RWPE2 (cell line): ENCODE results near the gene LEPR.

Source experiments
- ATAC-seq: fragments of 200-7000 bp; cut with Tn5 transposase; 3 replicates; pipeline ENCODE4 v1.9.1; 2021; ENCODE audit warnings: low read depth
- DNase-seq: peaks from one replicate; pipeline ENCODE4 v3.0.0-alpha.2; 2020; ENCODE audit warnings: low spot score
- H3K27ac ChIP-seq: fragments of 450-650 bp; 2 replicates; pipeline ENCODE4 v1.5.1; 2017; ENCODE audit warnings: mild to moderate bottlenecking; ENCODE audit not compliant: poor library complexity, severe bottlenecking
- H3K27me3 ChIP-seq: fragments of 250-450 bp; sonication (Bioruptor Pico); 2 replicates; pipeline ENCODE4 v1.5.1; 2021; ENCODE audit warnings: mild to moderate bottlenecking, moderate library complexity; ENCODE audit not compliant: insufficient read depth, poor library complexity, severe bottlenecking
- H3K36me3 ChIP-seq: fragments of 250-450 bp; sonication (Bioruptor Pico); 2 replicates; pipeline ENCODE4 v1.5.1; 2020; ENCODE audit warnings: low read depth, mild to moderate bottlenecking, moderate library complexity
- H3K4me1 ChIP-seq: fragments of 250-450 bp; sonication (Bioruptor Pico); 2 replicates; pipeline ENCODE4 v1.5.1; 2021; ENCODE audit warnings: mild to moderate bottlenecking, moderate library complexity; ENCODE audit not compliant: insufficient read depth, poor library complexity, severe bottlenecking
- H3K4me3 ChIP-seq: fragments of 250-450 bp; sonication (Bioruptor Pico); 2 replicates; pipeline ENCODE4 v1.5.1; 2021; ENCODE audit warnings: mild to moderate bottlenecking, moderate library complexity; ENCODE audit not compliant: severe bottlenecking
- H3K9me3 ChIP-seq: fragments of 250-450 bp; sonication (Bioruptor Pico); 2 replicates; pipeline ENCODE4 v1.5.1; 2021; ENCODE audit warnings: mild to moderate bottlenecking, moderate library complexity; ENCODE audit not compliant: severe bottlenecking
- TF ChIP-seq, protein P1 (sequence below): fragments of 450-650 bp; IDR thresholded peaks from one replicate; pipeline ENCODE4 v1.5.1; 2017; ENCODE audit warnings: mild to moderate bottlenecking, moderate library complexity; ENCODE audit not compliant: poor library complexity, severe bottlenecking

LEPR gene

DNA sequence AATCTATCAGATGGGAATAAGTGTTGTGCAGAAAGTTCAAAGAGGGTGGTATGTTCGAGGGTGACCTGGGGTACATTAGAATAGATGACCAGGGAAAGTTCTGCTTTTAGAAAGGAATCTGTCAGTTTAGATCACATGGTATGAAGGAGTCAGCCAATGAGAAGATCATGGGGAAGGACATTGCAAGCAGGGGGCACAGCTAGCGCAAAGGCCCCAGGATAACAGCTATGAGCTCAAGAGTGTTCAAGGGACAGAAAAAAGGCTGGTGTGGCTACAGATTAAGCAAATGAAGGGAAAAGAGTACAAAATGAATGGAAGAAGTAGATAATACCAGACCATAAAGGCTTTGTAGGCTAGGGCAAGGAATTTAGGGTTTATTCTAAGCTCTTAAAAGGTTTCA lies 8.6 kb downstream of the LEPR start:
- Histone ChIP-seq H3K36me3 (peaks cover 84% of the 10 kb centered on the region), H3K9me3 (no peaks in the 10 kb centered on the region), H3K4me3 (no peak overlapping the region), H3K4me1 (peaks cover 39% of the 10 kb centered on the region), H3K27me3 (no peaks in the 10 kb centered on the region), H3K27ac (peak overlapping the region; percentile 78)
- TF ChIP-seq, protein P1, sequence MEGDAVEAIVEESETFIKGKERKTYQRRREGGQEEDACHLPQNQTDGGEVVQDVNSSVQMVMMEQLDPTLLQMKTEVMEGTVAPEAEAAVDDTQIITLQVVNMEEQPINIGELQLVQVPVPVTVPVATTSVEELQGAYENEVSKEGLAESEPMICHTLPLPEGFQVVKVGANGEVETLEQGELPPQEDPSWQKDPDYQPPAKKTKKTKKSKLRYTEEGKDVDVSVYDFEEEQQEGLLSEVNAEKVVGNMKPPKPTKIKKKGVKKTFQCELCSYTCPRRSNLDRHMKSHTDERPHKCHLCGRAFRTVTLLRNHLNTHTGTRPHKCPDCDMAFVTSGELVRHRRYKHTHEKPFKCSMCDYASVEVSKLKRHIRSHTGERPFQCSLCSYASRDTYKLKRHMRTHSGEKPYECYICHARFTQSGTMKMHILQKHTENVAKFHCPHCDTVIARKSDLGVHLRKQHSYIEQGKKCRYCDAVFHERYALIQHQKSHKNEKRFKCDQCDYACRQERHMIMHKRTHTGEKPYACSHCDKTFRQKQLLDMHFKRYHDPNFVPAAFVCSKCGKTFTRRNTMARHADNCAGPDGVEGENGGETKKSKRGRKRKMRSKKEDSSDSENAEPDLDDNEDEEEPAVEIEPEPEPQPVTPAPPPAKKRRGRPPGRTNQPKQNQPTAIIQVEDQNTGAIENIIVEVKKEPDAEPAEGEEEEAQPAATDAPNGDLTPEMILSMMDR: no peak
- no peak for ATAC-seq
- no peak for DNase-seq

- peaks cover 31% of the 10 kb centered on the region for H3K4me1 ChIP-seq
- TF ChIP-seq, protein P1: no peak
- H3K4me3 ChIP-seq: no peak overlapping the region
- peaks cover 84% of the 10 kb centered on the region for H3K36me3 ChIP-seq
- peak overlapping the region; percentile 78 for H3K27ac ChIP-seq
- H3K9me3 ChIP-seq: no peaks in the 10 kb centered on the region
- H3K27me3 ChIP-seq: no peaks in the 10 kb centered on the region
- DNase-seq: no peak
- ATAC-seq: peak; percentile 60
Observed at GRCh38 chr1:65429806-65430205, 9.3 kb downstream of the LEPR start.

DNA sequence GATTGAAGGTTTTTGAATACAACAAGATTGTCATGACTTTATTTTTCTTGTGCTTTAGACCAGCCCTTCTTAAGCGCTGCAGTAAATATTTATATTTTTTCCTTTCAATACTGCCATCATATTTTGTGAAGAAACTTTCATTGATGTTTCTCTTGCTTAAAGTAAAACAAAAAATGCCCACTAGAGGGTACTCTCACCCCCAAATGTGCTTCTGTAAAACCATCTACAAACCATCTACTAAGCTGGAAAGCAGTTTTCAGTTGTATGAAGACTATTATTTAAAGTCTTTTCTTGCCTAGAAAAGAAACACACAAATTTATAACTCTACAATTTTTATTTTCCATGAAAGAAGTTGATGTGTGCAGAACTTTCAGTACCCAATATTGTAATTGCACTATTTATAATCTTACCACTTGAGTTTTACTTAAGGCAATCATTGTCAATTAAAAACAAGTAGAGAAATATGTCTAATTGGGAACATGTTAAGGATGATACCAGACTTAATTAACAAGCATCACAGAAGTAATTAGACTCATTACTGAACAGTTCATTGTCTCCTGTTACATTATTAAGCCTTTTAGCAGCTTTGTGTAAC lies 10.7 kb downstream of the LEPR start:
- Histone ChIP-seq H3K4me1 (peaks cover 17% of the 10 kb centered on the region), H3K36me3 (peaks cover 80% of the 10 kb centered on the region), H3K27ac (peak overlapping the region; percentile 78), H3K4me3 (no peak overlapping the region), H3K27me3 (no peaks in the 10 kb centered on the region), H3K9me3 (no peaks in the 10 kb centered on the region)
- DNase-seq (no peak), ATAC-seq (no peak)
- TF ChIP-seq, protein P1: peak; percentile 81

DNA sequence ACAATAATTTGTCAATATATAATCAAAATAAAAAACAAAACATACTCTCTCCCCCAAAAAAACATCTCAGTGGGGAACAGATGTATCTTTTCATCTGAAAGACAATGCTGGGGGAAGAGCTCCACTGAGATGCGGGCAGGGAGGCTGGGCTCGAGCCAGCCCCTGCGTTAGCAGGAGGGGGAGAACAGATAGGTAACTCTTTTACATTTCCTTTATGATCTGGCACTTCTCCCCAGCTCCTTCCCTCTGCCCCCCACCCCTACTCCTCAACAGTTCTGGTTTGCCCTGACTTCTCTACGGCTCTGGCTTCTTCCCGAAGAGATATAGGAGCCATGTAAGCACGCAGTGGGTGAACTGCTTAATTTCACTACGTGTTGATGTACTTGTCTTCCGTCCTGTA lies 12.4 kb downstream of the LEPR start:
- H3K36me3 ChIP-seq: peaks cover 66% of the 10 kb centered on the region

DNA sequence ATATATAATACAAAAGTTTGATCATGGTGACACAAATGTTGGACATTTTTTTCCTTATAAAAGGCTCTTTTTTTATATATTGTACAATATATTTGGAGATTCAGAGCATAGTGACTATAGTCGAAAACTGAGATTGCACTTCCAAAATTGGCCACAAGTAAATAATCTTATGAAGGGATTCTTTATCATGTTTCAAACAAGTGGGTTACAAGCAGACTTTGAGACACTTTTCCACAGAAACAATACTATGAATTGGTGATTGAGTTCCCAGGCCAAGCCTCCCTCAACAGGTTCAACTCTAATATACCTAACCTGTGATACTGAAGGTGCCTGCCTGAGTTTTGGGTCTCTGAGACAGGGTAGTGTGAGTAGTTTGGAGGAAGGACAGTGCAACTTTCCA lies 13.8 kb downstream of the LEPR start:
- DNase-seq: no peak
- no peak for ATAC-seq
- peaks cover 55% of the 10 kb centered on the region for H3K36me3 ChIP-seq

More for the DNA sequence above, 12.4 kb downstream of the LEPR start:
- DNase-seq: no peak
- H3K27ac ChIP-seq: no peak overlapping the region
- no peaks in the 10 kb centered on the region for H3K27me3 ChIP-seq
- TF ChIP-seq, protein P1: no peak
- no peak overlapping the region for H3K4me3 ChIP-seq
- ATAC-seq: no peak
- peaks cover 16% of the 10 kb centered on the region for H3K4me1 ChIP-seq
- H3K9me3 ChIP-seq: no peaks in the 10 kb centered on the region

More for the DNA sequence above, 13.8 kb downstream of the LEPR start:
- no peaks in the 10 kb centered on the region for H3K27me3 ChIP-seq
- no peak overlapping the region for H3K4me3 ChIP-seq
- no peak overlapping the region for H3K27ac ChIP-seq
- peaks cover 15% of the 10 kb centered on the region for H3K4me1 ChIP-seq
- TF ChIP-seq, protein P1: no peak
- H3K9me3 ChIP-seq: no peaks in the 10 kb centered on the region
